HL-60 (cell line): ENCODE results near the gene MROH2A.
"Not testable (repeated sequence)": the region's sequence is repeated elsewhere in the genome, so short reads cannot be mapped to it uniquely, and the experiment has no call there.

Source experiments
- DNase-seq, 2 experiments: peaks; one replicate each; pipeline ENCODE4 v3.0.0-alpha.2; 2010 to 2020; ENCODE audit warnings: low read depth in 1 of 2, low spot score in 1 of 2
- H3K27ac ChIP-seq: fragments of 250-450 bp; sonication (Bioruptor Pico); replicated peaks from 2 replicates; pipeline ENCODE4 v1.5.1; 2020; ENCODE audit warnings: mild to moderate bottlenecking, moderate library complexity
- H3K27me3 ChIP-seq: fragments of 250-450 bp; sonication (Bioruptor Pico); 2 replicates; pipeline ENCODE4 v1.5.1; 2021; ENCODE audit warnings: mild to moderate bottlenecking, moderate library complexity; ENCODE audit not compliant: insufficient read depth, poor library complexity, severe bottlenecking
- H3K4me3 ChIP-seq: replicated peaks from 2 replicates; pipeline ENCODE4 v1.5.1; 2011; ENCODE audit warnings: mild to moderate bottlenecking, control low read depth, low read length; ENCODE audit not compliant: insufficient read depth
- CTCF ChIP-seq: IDR thresholded peaks from one replicate; pipeline ENCODE4 v1.5.1; 2011; ENCODE audit warnings: low read length, control low read depth, inconsistent platforms; ENCODE audit not compliant: insufficient read depth
- GABPA ChIP-seq: IDR thresholded peaks from 2 replicates; pipeline ENCODE4 v1.6.1; 2012; ENCODE audit warnings: low read depth
- POLR2AphosphoS5 ChIP-seq: IDR thresholded peaks from 2 replicates; pipeline ENCODE4 v1.6.1; 2012; ENCODE audit warnings: low read depth
- SPI1 ChIP-seq: IDR thresholded peaks from 2 replicates; pipeline ENCODE4 v1.6.1; 2012; ENCODE audit warnings: low read depth, mild to moderate bottlenecking, borderline replicate concordance
- TF ChIP-seq, protein P1 (sequence below): IDR thresholded peaks from 2 replicates; pipeline ENCODE4 v1.6.1; 2012; ENCODE audit warnings: low read depth; ENCODE audit not compliant: insufficient replicate concordance

Gene MROH2A

DNA sequence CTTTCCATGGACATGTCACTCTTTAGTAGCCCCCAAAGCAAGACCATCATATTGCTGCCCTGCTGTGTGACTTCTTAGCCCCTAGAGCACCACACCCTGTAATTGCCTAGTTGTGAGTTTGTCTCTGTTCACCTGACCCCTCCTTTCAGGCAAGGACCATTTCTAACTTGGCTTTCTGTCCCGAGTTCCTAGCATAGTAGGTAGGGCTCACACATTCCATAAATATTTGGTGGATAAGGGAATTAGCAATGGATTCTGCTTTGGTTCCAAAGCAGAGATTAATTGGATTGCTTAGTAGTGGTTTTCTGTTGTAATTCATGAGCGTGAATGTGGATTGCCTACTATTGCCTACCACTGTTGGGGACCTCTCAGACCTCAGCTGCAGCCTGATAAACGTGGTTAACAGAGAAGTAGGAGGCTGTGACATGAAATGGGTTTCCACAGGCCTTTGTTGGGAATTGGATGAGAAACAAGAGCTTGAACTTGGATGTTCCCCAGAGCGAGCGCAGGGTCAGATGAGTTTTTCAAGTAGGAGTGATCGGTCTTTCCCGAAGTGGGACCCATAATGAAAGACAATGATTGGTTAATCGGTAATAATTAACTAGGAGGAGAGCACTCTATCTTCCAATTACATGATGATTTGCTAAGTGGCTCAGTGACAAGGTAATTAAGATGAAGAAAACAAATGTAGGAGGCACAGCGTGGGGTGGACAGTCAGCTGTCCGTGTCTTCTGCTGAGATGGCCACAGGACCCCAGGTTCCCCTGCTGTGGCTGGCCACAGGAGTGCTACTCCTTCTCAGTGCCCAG lies 31.5 kb upstream of the MROH2A start:
- H3K27me3 ChIP-seq, result no peaks in the 10 kb centered on the region
- TF ChIP-seq SPI1, result no peak

DNA sequence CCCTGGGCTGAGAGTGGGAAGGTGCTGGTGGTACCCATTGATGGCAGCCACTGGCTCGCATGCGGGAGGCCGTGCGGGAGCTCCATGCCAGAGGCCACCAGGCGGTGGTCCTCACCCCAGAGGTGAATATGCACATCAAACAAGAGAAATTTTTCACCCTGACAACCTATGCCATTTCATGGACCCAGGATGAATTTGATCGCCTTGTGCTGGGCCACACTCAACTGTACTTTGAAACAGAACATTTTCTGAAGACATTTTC lies 30.9 kb upstream of the MROH2A start:
- Histone ChIP-seq H3K4me3 (no peak overlapping the region), H3K27me3 (no peaks in the 10 kb centered on the region), H3K27ac (no peak overlapping the region)
- TF ChIP-seq, protein P1, sequence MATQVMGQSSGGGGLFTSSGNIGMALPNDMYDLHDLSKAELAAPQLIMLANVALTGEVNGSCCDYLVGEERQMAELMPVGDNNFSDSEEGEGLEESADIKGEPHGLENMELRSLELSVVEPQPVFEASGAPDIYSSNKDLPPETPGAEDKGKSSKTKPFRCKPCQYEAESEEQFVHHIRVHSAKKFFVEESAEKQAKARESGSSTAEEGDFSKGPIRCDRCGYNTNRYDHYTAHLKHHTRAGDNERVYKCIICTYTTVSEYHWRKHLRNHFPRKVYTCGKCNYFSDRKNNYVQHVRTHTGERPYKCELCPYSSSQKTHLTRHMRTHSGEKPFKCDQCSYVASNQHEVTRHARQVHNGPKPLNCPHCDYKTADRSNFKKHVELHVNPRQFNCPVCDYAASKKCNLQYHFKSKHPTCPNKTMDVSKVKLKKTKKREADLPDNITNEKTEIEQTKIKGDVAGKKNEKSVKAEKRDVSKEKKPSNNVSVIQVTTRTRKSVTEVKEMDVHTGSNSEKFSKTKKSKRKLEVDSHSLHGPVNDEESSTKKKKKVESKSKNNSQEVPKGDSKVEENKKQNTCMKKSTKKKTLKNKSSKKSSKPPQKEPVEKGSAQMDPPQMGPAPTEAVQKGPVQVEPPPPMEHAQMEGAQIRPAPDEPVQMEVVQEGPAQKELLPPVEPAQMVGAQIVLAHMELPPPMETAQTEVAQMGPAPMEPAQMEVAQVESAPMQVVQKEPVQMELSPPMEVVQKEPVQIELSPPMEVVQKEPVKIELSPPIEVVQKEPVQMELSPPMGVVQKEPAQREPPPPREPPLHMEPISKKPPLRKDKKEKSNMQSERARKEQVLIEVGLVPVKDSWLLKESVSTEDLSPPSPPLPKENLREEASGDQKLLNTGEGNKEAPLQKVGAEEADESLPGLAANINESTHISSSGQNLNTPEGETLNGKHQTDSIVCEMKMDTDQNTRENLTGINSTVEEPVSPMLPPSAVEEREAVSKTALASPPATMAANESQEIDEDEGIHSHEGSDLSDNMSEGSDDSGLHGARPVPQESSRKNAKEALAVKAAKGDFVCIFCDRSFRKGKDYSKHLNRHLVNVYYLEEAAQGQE, result no peak
- no peak for TF ChIP-seq CTCF
- no peak for TF ChIP-seq POLR2AphosphoS5
- no peak for TF ChIP-seq SPI1
- no peak for TF ChIP-seq GABPA
- DNase-seq, result no peak

More for the DNA sequence above, 31.5 kb upstream of the MROH2A start:
- DNase-seq, result no peak
- Histone ChIP-seq H3K27ac (no peak overlapping the region), H3K4me3 (no peak overlapping the region)

DNA sequence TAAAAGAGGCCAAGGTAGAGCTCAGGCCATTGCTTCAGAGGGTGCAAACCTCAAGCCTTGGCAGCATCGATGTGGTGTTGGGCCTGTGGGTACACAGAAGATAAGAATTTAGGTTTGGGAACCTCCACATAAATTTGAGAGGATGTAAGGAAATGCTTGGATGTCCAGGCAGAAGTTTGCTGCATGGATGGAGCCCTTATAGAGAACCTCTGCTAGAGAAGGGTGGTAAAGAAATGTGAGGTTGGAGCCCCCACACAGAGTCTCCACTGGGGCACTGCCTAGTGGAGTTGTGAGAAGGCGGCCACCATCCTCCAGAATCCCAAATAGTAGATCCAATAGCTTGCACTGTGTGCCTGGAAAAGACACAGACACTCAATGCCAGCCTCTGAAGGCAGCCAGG lies 27.4 kb upstream of the MROH2A start:
- H3K4me3 ChIP-seq, H3K27me3 ChIP-seq, H3K27ac ChIP-seq, DNase-seq: not testable (repeated sequence)

DNA sequence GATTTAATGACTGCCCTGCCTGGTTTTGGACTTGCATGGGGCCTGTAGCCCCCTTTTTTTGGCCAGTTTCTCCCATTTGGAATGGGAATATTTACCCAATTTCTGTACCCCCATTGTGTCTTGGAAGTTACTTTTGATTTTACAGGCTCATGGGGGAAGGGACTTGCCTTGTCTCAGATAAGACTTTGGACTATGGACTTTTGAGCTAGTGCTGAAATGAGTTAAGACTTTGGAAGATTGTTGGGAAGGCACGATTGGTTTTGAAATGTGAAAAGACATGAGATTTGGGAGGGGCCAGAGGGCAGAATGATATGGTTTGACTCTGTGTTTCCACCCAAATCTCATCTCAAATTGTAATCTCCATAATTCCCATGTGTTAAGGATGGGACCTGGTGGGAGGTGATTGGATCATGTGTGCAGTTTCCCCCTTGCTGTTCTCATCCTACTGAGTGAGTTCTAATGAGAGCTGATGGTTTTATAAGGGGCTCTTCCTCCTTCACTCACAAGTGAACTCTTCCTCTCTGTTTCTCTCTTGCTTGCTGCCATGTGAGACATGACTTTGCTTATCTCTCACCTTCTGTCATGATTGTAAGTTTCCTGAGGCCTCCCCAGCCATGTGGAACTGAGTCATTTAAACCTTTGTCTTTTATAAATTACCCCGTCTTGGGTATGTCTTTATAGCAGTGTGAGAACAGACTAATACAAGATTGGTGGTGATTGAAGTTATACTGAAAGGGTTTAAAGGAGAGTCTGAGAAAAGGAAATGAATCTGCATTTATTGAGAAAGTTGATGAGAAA lies 26.7 kb upstream of the MROH2A start:
- H3K27ac ChIP-seq, DNase-seq, H3K4me3 ChIP-seq, H3K27me3 ChIP-seq: not testable (repeated sequence)

DNA sequence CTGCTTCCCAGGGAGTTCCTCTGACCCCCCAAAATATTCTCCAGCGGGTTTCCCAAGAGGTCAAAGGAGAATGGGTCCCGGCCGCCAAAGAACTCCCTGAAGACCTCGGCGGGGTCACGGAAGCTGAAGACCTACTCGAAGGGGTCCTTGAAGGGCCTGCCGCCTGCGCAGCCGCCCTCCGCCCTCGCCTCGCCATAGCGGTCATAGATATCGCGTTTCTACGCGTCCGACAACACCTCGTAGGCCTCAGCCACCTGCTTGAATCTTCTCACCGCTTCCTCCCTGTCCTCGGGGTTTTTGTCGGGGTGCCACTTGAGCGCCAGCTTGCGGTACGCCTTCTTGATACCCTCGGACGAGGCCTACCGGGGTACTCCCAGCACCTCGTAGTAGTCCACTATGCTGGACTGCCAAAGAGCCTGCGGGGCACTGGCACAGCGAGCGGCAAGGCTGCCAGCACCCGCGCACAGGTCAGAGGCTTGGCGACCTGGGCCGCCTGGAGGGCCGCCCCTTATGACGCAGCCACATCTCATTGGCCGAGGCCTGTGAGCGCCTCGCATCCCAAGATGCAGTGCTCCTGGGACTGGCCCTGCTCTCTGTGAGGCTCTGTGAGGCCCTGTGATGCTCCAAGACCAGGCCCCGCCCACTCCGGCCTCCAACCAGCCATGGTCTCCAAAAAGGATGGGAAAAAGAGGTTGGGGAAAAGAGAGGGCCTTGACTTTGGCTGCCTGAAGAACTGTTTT lies 23.1 kb upstream of the MROH2A start:
- TF ChIP-seq, protein P1, result no peak
- TF ChIP-seq POLR2AphosphoS5, result no peak
- no peak for TF ChIP-seq CTCF
- no peak for TF ChIP-seq GABPA
- TF ChIP-seq SPI1, result no peak
- H3K27ac ChIP-seq, result no peak overlapping the region
- no peak overlapping the region for H3K4me3 ChIP-seq
- H3K27me3 ChIP-seq, result no peaks in the 10 kb centered on the region
- no peak for DNase-seq
